ENCODE data around the gene CENPP. TPM values are rescaled to one million over a fixed set of nuclear protein-coding genes. Genes with fewer than 3 reads are reported as not detected.

The CENPP gene
- total RNA-seq, 4 donors from 2014 or later, result 14.1 to 39.5 (median 19.2) TPM

DNA sequence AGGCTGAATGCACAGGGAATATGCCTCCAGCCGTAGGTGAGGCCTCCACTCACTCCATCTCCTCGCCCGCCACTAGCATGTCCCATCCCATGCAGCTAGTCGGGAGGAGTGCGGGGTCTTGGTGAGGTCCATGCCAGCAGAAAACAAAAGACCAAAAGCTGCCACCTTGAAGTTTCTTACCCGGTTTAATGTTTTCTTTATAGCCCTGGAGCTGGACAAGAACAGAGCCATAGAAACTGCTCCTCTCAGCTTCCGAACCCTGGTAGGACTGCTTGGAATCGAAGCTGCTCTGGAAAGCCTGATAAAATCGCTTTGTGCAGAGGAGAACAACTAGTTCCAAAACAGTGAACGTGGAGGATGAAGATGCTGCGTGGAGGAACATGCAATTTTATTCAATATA lies 287.1 kb downstream of the CENPP start:
- H3K9me3 ChIP-seq, result no peaks in the 10 kb centered on the region
- H3K4me1 ChIP-seq, result peaks cover 71% of the 10 kb centered on the region
- 85% methylated on average over 11 of the region's 11 CpGs for WGBS
- H3K27ac ChIP-seq, result peak overlapping the region; percentile 46
- peaks cover 49% of the 10 kb centered on the region for H3K36me3 ChIP-seq
- H3K27me3 ChIP-seq, result no peaks in the 10 kb centered on the region
- TF ChIP-seq EP300 (IDR thresholded peaks at IDR 0.05) (no peak), POLR2AphosphoS5 (IDR thresholded peaks at IDR 0.05) (no peak), POLR2A (IDR thresholded peaks at IDR 0.05) (no peak), CTCF (IDR thresholded peaks at IDR 0.05) (no peak)
- no peak for DNase-seq (ENCODE audit: low spot score in 2 of 2)
- H3K4me3 ChIP-seq, result no peak overlapping the region

- 95% methylated on average over 23 of the region's 23 CpGs for WGBS
Observed at GRCh38 chr9:92613268-92614122, 287.7 kb downstream of the CENPP start.

GRCh38 chr9:92614123-92614510 lies 288.4 kb downstream of the CENPP start:
- Histone ChIP-seq H3K4me3 (no peak overlapping the region), H3K4me1 (peaks cover 69% of the 10 kb centered on the region), H3K27ac (no peak overlapping the region), H3K36me3 (peaks cover 54% of the 10 kb centered on the region), H3K27me3 (no peaks in the 10 kb centered on the region), H3K9me3 (no peaks in the 10 kb centered on the region)
- no peak for DNase-seq (ENCODE audit: low spot score in 2 of 2)
- no peak for TF ChIP-seq EP300 (IDR thresholded peaks at IDR 0.05)
- TF ChIP-seq CTCF (IDR thresholded peaks at IDR 0.05), result no peak
- TF ChIP-seq POLR2AphosphoS5 (IDR thresholded peaks at IDR 0.05), result no peak
- no peak for TF ChIP-seq POLR2A (IDR thresholded peaks at IDR 0.05)
- 93% methylated on average over 9 of the region's 9 CpGs for WGBS

More at GRCh38 chr9:92613268-92614122, 287.7 kb downstream of the CENPP start:
- H3K4me1 ChIP-seq, result peaks cover 71% of the 10 kb centered on the region
- H3K4me3 ChIP-seq, result no peak overlapping the region
- TF ChIP-seq EP300 (IDR thresholded peaks at IDR 0.05) (no peak), POLR2A (IDR thresholded peaks at IDR 0.05) (no peak), POLR2AphosphoS5 (IDR thresholded peaks at IDR 0.05) (no peak), CTCF (IDR thresholded peaks at IDR 0.05) (no peak)
- H3K27ac ChIP-seq, result peak overlapping the region; percentile 21
- no peaks in the 10 kb centered on the region for H3K27me3 ChIP-seq
- H3K36me3 ChIP-seq, result peaks cover 54% of the 10 kb centered on the region
- DNase-seq (ENCODE audit: low spot score in 2 of 2), result no peak
- H3K9me3 ChIP-seq, result no peaks in the 10 kb centered on the region

GRCh38 chr9:92614763-92615461 lies 289.2 kb downstream of the CENPP start:
- WGBS, result 77% methylated on average over 17 of the region's 17 CpGs
- no peak overlapping the region for H3K4me3 ChIP-seq
- peaks cover 61% of the 10 kb centered on the region for H3K4me1 ChIP-seq
- H3K9me3 ChIP-seq, result no peaks in the 10 kb centered on the region
- H3K27ac ChIP-seq, result peak overlapping the region; percentile 86
- H3K36me3 ChIP-seq, result peaks cover 60% of the 10 kb centered on the region
- H3K27me3 ChIP-seq, result no peaks in the 10 kb centered on the region
- TF ChIP-seq CTCF (IDR thresholded peaks at IDR 0.05), result no peak
- no peak for TF ChIP-seq EP300 (IDR thresholded peaks at IDR 0.05)
- TF ChIP-seq POLR2AphosphoS5 (IDR thresholded peaks at IDR 0.05), result no peak
- no peak for TF ChIP-seq POLR2A (IDR thresholded peaks at IDR 0.05)
- DNase-seq (ENCODE audit: low spot score in 2 of 2), result no peak

GRCh38 chr9:92615790-92616189 lies 290.0 kb downstream of the CENPP start:
- no peak overlapping the region for H3K4me3 ChIP-seq
- no peaks in the 10 kb centered on the region for H3K9me3 ChIP-seq
- no peaks in the 10 kb centered on the region for H3K27me3 ChIP-seq
- TF ChIP-seq POLR2A (IDR thresholded peaks at IDR 0.05) (no peak), EP300 (IDR thresholded peaks at IDR 0.05) (no peak), CTCF (IDR thresholded peaks at IDR 0.05) (no peak), POLR2AphosphoS5 (IDR thresholded peaks at IDR 0.05) (no peak)
- peak overlapping the region; percentile 86 for H3K27ac ChIP-seq
- peaks cover 69% of the 10 kb centered on the region for H3K36me3 ChIP-seq
- 91% methylated on average over 13 of the region's 13 CpGs for WGBS
- peaks cover 61% of the 10 kb centered on the region for H3K4me1 ChIP-seq
- DNase-seq (ENCODE audit: low spot score in 2 of 2), result no peak

Measured in suprapubic skin (tissue), 4 donors.